EH (cell line): ENCODE results near the gene RAD51B.

ENCODE experiments used
- DNase-seq: peaks from one replicate; pipeline ENCODE4 v3.0.0-alpha.2; 2015; ENCODE audit warnings: low read depth

The RAD51B gene

GRCh38 chr14:68573722-68574121, 754.1 kb downstream of the RAD51B start:
- no peak for DNase-seq

GRCh38 chr14:68574461-68574860, 754.9 kb downstream of the RAD51B start:
- no peak for DNase-seq

GRCh38 chr14:68574906-68575305, 755.3 kb downstream of the RAD51B start:
- DNase-seq, result peak; percentile 94

GRCh38 chr14:68575426-68575825, 755.8 kb downstream of the RAD51B start:
- no peak for DNase-seq

GRCh38 chr14:68576031-68576430, 756.5 kb downstream of the RAD51B start:
- DNase-seq, result peak; percentile 61

GRCh38 chr14:68576496-68577244, 757.1 kb downstream of the RAD51B start:
- peak; percentile 92 for DNase-seq

GRCh38 chr14:68577802-68578541, 758.4 kb downstream of the RAD51B start:
- peak; percentile 99 for DNase-seq

GRCh38 chr14:68578597-68578996, 759.0 kb downstream of the RAD51B start:
- DNase-seq, result no peak

- no peak for DNase-seq
These were observed 760.6 kb downstream of the RAD51B start for GRCh38 chr14:68580096-68580645.

GRCh38 chr14:68580671-68581070, 761.1 kb downstream of the RAD51B start:
- DNase-seq, result no peak

- DNase-seq, result no peak
These were observed 764.1 kb downstream of the RAD51B start for GRCh38 chr14:68583548-68584280.

GRCh38 chr14:68584786-68585185, 765.2 kb downstream of the RAD51B start:
- no peak for DNase-seq

- DNase-seq, result peak; percentile 80
These were observed 766.1 kb downstream of the RAD51B start for GRCh38 chr14:68585690-68586089.

- peak; percentile 49 for DNase-seq
These were observed 767.5 kb downstream of the RAD51B start for GRCh38 chr14:68586896-68587751.

- DNase-seq, result no peak
These were observed 768.4 kb downstream of the RAD51B start for GRCh38 chr14:68587931-68588330.

- DNase-seq, result peak; percentile 85
These were observed 770.0 kb downstream of the RAD51B start for GRCh38 chr14:68589447-68590200.

- DNase-seq, result no peak
These were observed 770.6 kb downstream of the RAD51B start for GRCh38 chr14:68590201-68590522.

GRCh38 chr14:68591786-68592185, 772.2 kb downstream of the RAD51B start:
- no peak for DNase-seq

- DNase-seq, result no peak
These were observed 773.5 kb downstream of the RAD51B start for GRCh38 chr14:68592948-68593556.

- peak; percentile 56 for DNase-seq
These were observed 774.4 kb downstream of the RAD51B start for GRCh38 chr14:68593806-68594536.
